NCI-H2081 treated with DMSO at 0.1 percent for 48 hours (cell line): ENCODE results near the gene ARFGAP3.

ENCODE experiments used
- DNase-seq: peaks from one replicate; lab custom pipeline; 2025; lab: John Stamatoyannopoulos, UW

Gene ARFGAP3

DNA sequence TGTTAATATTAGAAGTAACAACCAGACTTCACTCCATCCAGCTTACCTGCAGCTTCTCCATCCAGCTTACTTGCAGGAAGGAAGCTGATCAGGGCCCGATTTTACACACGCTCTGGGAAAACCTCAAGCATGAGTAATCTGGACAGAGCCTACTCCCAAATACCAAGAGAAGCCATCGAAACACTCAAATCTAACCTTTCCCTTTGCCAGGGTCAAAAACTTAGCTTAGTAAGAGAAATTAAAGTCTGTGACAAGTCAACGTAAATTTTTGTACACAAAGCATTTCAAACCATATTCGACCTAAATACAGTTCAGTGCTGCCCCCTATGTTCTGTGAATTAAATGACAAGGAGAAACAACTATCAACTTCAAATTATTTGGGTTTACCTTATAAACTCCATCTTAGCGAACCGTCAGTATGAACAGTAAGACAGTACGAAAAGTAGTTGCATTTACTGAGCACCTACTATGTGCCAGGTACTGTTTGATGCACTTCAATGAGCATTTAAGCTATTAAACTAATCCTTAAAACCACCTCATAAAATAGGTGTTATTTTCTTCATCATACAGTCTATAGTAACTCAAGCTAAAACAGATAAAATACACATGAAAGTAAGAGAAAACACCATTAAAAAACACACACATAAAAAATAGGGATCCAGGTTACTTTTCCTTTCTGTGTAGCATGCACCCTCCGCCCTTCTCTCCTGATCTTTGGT lies 36.9 kb downstream of the ARFGAP3 start:
- DNase-seq: no peak

DNA sequence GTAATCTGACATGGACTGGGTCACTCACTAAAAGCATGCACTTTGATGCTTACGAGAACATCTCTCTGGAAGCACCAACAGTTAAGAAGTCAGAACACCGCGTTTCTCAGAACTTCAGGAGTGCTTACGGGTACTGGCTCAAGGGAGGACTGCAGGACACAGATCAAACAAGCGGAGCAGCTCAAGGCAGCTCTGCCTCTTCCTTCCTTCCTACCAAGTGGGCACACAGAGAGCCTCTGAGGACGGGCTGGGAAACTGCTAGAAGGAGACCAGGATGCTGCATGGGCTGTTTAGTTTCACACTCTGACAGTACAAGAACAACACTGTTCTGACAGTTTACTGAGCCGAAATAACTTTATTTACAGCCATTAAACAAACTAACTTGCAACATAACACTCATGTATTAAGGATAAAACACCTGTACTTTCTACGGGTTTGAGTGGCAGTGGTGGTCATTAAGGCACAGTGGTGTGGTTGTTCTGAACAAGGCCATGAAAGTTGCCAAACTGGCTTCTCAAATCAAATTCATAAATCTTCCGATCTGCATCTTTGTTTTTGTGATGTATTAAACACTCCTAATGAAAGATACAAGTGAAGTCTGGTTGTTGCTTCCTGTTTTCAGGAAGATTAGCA lies 37.5 kb downstream of the ARFGAP3 start:
- no peak for DNase-seq

DNA sequence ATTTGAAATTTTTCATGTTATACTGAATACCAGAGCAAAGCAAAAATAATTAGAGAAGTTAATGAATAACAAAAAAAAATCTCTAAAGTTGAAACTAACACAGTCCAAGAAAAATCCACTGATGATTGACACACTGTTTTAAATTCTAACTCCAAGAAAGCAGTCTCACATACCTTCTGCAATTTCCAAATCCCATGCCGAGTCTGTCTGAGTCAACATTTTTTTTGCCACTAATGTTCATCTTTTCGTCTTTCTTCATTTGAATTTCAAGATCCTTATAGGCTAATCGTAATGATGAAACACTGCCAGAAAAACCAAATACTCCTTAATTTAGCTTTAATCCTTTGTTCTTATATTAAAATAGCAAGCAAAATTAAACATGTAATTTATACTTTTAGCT lies 39.5 kb downstream of the ARFGAP3 start:
- DNase-seq: no peak

DNA sequence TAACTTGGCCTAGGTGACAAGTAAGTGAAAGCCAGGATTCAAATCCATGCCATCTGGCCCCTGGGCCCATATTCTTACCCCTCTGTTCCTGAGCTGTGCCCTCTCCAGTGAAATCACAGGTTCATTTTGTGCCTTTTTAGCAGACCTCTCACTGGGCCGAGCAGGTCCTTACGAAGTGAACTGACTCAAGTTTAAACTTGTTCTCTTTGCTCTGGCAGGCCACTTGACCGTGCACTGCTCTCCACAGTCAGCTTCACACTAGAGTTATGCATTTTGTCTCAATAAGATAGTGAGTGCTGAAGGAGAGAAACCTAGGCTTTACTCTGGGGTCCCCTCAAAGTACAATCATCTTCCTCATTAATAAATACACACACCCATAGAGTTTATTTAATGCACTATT lies 40.7 kb downstream of the ARFGAP3 start:
- no peak for DNase-seq

DNA sequence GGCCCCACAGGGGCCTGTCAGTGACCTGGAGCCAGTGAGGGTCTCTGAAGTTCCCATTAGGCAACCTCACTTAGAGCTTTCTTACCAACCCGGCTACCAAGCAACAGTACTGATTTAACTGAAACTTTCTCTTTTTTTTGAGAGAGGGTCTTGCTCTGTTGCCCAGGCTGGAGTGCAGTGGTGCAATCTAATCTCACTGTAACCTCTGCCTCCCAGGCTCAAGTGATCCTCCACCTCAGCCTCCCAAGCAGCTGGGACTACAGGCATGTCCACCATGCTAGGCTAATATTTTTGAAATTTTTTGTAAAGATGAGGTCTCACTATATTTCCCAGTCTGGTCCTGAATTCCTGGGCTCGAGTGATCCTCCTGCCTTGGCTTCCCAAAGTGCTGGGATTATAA lies 42.5 kb downstream of the ARFGAP3 start:
- DNase-seq: no peak

DNA sequence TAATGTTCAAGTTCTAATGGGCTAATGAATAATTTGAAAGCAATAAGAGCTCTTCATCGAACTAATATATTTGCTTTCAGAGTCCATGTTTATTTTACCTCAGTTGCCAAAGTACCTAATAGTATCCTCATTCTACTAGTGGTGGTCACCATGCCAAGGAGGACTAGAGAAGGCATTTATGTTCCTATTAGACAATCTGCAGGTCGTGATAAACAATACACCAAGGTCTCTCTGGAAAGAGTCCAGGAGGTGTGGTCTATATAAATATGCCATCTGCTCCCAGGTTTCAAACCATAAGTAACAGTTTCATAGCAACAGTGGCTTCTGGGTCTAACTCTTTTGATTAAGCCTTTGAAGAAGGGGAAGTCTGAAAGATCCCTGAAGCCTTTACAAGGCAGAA lies 42.9 kb downstream of the ARFGAP3 start:
- peak; percentile 1 for DNase-seq

DNA sequence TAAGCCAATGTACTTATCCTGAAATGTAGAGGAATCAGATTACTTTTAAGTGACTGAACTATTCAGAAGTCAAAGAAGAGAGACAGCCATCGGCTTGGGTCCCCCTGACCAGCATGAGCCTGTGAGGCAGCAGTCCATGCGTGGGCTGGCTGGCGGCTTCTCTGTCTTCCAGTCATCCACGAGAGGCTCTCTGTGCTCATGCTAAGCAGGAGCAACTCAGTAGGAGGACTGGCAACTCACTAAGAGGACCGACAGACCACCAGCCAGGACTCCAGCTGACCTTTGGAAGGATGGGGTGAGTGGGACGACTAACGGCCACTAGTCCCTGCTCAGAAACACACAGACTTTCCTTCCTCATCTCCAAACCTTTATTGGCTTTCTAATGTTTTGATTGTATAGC lies 43.6 kb downstream of the ARFGAP3 start:
- DNase-seq: no peak

DNA sequence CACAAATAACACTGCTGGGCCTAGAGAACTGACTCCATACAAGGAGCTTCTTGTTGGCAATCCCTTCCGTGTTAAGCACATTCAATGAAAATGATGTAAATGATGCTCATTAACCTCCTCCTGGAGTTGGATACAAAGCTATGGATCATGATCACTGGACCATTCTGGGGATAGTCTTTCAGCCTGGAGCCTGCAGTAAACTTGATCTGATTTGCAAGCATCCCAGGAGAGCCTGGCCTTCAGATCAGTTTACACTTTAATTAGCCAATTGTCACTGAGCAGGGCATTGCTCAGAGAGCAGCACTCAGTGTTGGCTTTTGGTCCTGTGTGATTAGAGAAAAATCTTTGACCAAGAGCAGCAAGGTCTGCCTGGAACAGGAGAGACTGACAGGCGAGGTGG lies 45.6 kb downstream of the ARFGAP3 start:
- peak; percentile 13 for DNase-seq

DNA sequence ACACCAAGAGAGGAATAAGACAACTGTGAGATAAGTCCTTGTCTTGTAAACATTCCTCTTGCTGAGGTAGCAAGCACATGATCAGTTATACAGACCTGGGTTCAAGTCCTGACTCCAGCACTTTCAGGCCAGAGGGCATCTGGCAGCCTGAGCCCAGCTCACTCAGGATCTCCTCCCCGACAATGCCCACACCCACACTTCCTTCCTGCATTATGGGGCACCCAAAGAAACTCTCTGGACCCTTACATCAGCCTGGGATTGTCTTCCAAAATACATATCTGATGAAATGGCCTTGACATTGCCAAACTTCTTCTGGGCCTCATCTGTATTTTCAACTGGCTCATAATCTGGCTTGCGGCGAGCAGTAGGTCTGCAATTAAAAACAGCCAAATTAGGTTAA lies 48.6 kb downstream of the ARFGAP3 start:
- DNase-seq: no peak

DNA sequence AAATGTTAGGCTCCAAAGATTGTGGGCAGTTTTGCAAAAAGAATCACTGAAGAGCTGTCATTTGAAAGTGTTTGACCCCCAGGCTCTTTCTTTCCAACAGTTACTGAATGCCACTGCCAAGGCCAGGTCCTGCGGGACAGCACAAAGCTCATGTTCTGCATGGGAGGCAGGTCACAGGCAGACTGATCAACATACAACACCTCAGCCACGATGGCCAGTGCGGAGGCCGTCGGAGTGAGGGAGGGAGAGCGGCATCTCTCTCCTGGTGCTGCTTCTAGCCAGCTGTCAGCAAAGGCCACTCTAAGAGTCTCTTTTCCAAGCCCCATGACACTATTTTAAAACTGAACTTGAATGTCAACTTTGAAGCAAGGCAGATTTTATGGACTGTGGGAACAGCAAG lies 49.9 kb downstream of the ARFGAP3 start:
- no peak for DNase-seq

DNA sequence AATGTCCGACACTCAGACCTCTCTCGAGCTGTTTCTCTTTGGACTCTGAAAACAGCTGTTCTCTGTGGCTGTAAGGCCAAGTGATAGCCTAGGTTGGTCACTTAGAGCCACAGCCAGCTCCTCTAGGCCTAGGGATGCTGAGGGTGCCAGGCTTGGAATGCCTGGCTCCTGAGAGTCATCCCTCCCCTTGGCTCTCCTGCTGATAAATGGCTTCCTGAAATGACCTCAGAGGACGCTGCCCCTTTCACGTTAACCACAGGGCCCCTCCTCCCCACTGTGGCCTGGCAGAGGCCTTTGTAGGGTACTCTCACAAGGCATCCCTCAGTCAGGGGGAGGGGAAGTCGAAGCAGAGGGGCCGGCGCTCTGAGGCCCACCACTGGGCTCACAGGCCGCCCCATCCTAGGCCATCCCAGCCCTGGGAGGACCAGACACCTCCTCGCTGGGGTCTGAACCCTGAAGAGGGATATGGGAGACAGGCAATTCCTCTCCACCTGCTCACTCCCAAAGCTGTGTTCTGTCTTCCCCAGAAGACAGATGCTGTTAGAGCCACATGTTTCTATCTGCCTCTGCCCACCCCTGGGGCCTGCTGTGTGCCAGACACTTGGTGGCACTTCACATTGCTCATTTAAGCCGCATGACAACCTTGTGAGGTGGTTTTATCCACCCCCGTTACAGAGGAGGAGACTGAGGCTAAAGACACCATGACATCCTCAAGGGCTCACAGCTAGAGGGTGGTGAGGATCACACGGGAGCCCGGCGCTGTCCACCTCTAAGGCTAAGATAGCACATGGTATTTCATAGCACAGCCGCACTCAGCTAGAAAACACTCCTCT lies 50.9 kb downstream of the ARFGAP3 start:
- no peak for DNase-seq

DNA sequence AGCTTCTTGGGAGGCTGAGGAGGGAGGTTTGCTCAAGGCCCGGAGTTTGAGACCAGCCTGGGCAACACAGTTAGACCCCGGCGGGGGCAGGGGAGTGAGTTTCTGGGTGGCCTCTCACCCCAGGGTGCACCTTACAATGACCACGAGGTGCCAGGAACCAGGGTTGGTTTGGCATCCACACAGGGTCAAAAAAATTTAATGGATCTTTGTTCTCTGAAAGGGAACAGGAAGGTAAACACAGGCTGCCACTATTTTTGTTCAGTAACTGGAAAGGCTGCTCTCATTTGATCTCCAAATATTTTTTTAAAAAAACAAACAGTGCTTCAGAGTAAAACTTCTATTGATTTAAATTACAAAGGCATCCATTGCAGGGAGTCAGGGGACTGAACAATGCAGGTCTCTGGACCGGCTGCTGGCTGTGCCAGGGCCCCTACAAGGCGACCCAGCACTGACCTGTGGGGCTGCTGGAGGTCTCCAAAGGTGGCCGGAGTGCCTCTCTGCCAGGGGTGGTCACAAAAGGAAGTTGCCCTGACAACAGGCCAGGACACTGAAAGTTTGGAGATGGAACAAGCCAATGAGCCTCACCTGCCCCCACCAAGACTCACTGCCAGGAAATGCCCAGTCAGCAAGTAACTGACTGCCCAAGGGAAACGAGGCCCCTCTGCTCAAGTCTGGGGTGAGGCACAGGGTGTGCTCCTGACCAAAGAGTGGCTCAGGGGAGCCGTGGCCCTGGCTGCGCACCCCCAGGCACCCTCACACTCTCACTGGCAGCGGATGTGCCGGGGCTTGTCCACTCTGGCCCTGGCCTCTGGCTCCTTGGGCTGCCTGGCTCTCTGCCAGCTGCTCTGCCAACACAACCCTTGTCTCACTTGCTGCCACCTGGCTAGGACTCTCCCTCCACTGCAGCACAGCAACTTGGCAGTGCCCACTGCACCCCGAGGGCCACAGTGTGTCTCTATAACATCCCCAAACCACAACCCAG lies 51.8 kb downstream of the ARFGAP3 start:
- peak; percentile 37 for DNase-seq

DNA sequence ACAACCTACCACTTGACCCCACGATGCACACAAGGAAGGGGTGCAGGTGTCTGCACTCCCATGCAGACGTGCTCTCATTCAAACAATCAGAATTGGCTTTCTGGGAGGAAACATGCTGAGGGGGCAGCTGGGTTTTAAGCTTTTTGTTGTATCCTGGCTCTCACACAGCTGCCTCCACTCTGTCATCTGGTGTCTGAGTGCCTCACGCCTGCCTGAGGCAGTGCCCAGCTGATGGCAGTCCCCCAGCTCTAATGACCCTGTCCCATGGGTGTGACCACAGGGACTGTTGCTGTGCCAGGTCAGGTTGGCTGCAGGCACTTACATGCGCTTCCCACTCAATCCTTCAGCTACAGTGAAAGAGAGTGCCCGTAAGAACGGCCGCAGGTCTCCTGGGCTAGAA lies 53.7 kb downstream of the ARFGAP3 start:
- peak; percentile 8 for DNase-seq

DNA sequence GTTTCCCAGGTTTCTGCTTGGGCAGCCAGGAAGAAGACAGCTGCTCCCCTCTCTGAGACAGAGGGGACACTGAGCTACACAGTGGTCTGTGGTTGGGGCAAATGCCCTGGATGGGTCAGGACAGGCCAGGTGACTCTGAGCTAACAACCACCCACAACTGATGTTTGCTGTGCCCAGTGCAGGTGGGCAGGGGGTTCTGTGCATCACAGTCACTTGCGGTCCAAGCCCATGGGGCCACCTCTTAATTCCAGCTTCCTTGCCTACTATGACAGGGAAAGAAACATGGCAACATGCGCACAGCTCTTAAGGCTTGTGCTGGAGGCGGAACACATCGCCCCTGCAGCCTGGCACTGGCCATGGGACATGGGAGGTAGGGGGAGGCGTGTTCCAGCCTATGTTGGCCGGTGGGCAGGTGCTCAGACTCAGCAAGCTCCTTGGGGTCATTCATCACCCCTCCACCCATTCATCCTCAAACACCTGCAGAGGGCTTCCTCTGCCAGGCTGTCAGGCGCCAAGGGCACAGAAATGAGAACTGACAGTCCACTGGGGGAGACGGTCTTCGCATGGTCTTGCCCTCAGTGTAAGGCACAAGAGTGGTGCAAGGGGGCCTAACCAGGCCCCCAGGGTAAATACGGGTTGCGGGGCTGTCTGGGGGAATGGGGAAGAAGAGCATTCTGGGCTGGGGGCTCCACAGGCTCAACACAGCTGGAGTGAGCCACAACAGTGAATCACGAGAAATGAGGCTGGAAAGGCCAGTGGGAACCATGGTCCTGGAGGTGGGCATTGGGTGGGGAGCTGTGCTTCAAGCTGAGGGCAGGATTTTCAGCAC lies 55.6 kb downstream of the ARFGAP3 start:
- no peak for DNase-seq

DNA sequence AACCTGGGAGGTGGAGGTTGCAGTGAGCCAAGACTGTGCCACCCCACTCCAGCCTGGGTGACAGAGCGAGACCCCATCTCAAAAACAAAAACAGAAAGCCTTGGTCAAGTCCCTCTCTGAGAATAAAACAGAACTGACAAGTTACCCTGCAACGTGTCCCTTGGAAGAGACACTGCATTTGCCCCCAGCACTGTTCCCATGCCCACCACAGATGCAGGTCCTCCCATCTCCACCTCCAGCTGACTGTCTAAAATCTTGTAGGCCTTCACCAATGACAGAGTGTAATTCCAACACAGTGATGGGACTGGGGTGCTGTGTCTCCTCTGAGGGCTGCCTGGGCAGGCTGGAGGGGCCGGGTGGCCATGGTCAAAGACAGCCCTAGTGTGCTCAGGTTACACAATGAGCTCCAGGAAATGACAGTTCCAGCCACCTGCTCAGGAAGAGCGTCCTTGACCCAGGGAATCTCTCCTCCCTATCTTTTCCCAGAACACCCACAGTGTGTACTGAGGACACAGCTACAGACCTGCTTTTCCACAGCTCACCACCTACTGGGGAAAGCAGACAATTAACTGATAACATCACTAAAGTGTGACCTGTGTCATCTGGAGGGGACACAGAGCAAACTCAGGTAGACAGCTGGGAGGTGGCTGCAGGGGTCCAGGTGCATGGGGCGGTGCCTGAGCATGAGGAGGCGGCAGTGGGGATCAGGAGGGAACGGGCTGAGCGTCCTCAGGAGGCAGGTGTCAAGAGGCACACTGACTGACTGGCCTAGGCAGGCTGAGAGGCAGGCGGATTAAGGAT lies 56.4 kb downstream of the ARFGAP3 start:
- DNase-seq: peak; percentile 7

DNA sequence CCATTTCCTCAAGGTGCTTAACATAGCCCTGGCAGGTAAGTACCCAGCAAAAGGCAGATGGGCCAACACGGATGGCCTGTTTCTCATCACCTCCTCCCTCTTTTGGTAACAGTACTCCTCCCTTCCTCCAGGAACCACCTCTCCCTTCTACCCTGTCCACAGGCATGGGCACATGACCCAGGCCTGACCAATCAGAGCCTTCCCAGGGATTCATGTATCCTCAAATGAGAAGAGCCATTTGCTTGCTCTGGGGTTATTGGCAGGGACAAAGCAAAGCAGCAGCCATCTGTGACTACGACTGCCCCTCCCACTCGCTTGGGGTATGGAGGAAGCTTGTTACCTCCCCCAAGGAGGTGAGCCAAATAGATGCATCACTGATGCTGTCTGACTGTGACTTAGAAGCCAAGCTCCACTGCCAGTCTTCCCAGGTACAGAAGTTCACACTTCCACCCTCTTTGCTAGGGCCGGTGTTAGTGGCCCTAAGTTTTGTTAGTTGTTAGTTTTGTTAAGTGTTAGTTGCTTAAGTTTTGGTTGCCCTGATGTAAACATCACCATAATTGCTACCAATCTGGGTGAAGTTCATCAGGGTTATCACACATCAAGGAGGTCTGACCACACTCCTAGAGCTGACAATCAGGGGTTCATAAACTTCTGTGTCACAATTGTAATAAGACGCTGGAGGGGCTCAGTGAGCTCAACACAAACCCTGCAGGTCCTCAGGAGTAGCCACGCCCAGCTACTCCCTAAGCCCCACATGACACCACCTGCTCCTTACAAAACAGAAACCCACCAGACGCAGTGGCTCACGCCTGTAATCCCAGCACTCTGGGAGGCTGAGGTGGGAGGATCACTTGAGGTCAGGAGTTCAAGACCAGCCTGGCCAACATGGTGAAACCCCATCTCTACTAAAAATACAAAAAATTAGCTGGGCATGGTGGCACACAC lies 57.3 kb downstream of the ARFGAP3 start:
- DNase-seq: no peak

DNA sequence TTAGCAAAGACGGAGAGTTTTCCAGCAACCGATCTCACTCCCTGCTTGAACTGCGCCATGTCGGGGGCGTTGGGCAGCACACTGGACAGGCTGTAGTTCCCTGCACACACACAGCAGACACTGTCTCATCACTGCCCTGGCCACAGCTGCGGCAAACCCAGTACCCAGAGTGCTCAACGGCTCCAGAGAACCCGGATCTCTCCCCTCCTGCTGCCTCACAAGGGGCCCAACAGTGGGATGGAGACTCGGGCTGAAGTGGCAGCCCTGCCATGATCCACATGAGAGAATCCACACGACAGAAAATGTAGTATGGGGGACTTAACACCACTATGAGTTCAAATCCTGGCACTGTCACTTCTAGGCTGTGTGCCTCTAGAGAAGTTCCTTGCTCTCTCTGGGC lies 58.0 kb downstream of the ARFGAP3 start:
- no peak for DNase-seq

DNA sequence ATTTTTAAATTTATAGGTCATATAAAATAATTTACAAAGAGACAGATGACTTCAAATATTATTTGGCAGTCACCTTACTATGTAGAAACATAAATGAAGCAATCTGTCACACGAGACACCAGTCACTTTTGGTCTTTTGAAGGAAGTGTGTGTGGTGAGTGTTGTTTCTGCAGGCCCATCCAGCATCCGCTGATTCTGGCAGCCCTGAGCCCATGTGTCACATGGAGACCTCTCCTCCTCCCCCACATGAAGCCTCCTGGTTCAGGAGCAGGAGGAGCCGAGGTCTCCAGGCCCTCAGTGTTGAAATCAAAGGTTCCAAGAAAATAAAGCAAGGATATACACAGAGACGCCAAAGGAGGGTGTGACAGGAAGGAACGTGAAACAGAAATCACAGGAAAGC lies 60.1 kb downstream of the ARFGAP3 start:
- DNase-seq: no peak

DNA sequence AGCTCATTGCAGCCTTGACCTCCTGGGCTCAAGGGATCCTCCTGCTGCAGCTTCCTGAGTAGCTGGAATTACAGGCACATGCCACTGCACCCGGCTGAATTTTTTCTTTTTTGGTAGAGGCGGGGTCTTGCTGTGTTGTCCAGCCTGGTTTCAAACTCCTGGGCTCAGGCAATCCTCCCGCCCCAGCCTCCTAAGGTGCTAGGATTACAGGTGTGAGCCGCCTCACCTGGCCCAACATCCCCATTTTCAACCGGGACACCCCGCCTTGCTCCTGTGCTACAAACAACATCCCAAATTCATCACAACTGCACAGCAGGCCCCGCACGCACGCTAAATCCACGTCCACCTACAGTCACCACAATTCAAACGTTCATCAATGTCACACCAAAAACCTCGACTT lies 61.0 kb downstream of the ARFGAP3 start:
- no peak for DNase-seq
